ENCODE measurements around the gene PRKCD. TPM values are rescaled to one million over a fixed set of nuclear protein-coding genes. Genes with fewer than 3 reads are reported as not detected.

Gene PRKCD
- total RNA-seq, 2 experiments from 2014 or later: 18.1 to 20.1 TPM

DNA sequence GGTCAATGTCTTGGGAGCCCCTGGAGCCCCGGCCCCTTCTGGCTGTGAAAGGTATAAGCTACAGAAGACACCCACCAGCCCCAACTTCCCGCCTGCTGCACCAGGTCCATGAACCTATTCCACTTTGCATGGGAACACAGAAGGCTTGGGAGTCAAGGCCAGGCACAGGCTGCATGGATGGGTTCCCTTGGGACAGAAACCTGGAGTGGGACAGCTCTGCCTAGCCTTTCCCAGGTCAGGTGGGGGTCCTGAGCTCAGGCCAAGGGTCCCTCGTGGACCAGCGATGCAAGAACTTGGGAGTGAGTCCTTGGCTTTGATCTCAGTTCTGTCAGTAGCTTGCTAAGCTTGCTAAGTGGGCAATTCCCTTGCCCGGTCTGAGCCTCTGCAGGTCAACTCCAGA lies 69.8 kb downstream of the PRKCD start:
- Mint-ChIP-seq H3K27me3 (no peaks in the 10 kb centered on the region), H3K4me3 (no peak overlapping the region), H3K36me3 (ENCODE audit: low read depth) (peaks cover 89% of the 10 kb centered on the region), H3K9me3 (no peaks in the 10 kb centered on the region), H3K4me1 (ENCODE audit: low read depth) (no peaks in the 10 kb centered on the region), H3K27ac (no peak overlapping the region)
- no peaks in the 10 kb centered on the region for H3K27me3 ChIP-seq (ENCODE audit: control insufficient read depth in 1 of 2, insufficient read depth in 2 of 2, low read length in 2 of 2)
- intact Hi-C loops (cut with DNase I, micrococcal nuclease): no loop called here
- TF ChIP-seq, protein P1, sequence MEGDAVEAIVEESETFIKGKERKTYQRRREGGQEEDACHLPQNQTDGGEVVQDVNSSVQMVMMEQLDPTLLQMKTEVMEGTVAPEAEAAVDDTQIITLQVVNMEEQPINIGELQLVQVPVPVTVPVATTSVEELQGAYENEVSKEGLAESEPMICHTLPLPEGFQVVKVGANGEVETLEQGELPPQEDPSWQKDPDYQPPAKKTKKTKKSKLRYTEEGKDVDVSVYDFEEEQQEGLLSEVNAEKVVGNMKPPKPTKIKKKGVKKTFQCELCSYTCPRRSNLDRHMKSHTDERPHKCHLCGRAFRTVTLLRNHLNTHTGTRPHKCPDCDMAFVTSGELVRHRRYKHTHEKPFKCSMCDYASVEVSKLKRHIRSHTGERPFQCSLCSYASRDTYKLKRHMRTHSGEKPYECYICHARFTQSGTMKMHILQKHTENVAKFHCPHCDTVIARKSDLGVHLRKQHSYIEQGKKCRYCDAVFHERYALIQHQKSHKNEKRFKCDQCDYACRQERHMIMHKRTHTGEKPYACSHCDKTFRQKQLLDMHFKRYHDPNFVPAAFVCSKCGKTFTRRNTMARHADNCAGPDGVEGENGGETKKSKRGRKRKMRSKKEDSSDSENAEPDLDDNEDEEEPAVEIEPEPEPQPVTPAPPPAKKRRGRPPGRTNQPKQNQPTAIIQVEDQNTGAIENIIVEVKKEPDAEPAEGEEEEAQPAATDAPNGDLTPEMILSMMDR (IDR thresholded peaks at IDR 0.05): no peak
- ChIA-PET POLR2A (no interaction called here), CTCF (no interaction called here)
- H3K9me3 ChIP-seq (ENCODE audit: control insufficient read depth in 1 of 2, insufficient read depth in 1 of 2, low read length in 2 of 2): peaks cover 0 to 3% of the 10 kb centered on the region in 2 experiments
- DNase-seq (no peak), ATAC-seq (ENCODE audit: poor library complexity) (no peak)
- no peak overlapping the region for H3K4me3 ChIP-seq (ENCODE audit: low read length)
- peaks cover 99% of the 10 kb centered on the region for H3K36me3 ChIP-seq (ENCODE audit: insufficient read depth, low read length)
- no peaks in the 10 kb centered on the region for H3K4me1 ChIP-seq (ENCODE audit: insufficient read depth, low read length)
- H3K27ac ChIP-seq (ENCODE audit: low read depth in 1 of 2, low read length in 2 of 2): no peak overlapping the region

DNA sequence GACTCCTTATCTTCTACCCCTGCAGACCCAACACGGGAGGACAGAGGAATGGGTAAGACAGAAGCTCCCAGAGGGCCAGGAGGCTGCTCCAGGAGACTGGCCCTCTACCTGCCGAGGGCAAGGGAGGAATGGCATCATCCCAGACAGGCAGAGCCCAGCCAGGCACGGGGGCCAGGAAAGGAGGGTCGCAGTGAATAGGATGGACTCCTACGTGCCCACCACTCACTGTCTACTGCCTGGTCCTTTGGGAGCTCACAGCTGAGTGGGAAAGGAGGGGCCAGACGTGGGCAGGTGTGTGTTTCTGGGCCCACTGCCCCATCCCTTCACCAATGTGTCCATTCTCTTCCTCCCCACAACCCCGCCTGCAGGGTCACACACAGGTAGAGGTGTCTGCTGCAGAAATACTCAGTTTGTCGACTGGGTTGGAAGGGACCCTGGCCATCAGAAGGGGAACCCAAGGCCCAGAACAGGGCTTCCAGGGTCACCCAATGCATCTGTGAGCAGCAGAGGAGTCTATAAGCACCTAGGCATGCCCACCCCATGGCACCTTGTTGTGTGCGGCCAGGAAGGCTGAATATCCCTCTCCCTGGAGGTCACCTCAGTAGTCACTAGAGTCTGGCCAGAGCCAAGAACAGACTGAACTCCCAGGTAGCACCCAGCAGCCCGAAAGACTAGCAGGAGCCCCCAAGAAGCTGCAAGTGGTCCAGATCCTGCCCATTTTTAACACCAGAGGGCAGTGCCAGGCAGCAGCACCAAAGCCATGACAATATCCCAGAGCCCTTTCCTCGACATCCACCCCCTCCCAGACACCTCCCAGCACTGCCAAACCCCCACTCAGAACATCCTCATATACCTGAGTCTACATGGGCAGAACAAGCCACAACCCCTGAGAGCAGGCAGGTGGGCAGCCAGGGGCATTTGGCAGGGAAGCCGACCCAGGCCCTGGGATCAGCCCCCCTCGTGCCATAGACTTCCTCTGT lies 70.8 kb downstream of the PRKCD start:
- Histone ChIP-seq H3K9me3 (ENCODE audit: control insufficient read depth in 1 of 2, insufficient read depth in 1 of 2, low read length in 2 of 2) (peaks cover 0 to 3% of the 10 kb centered on the region in 2 experiments), H3K36me3 (ENCODE audit: insufficient read depth, low read length) (peaks cover 99% of the 10 kb centered on the region), H3K27me3 (ENCODE audit: control insufficient read depth in 1 of 2, insufficient read depth in 2 of 2, low read length in 2 of 2) (no peaks in the 10 kb centered on the region), H3K4me3 (ENCODE audit: low read length) (no peak overlapping the region), H3K27ac (ENCODE audit: low read depth in 1 of 2, low read length in 2 of 2) (no peak overlapping the region), H3K4me1 (ENCODE audit: insufficient read depth, low read length) (no peaks in the 10 kb centered on the region)
- ChIA-PET CTCF (no interaction called here), POLR2A (no interaction called here)
- Mint-ChIP-seq H3K4me3 (no peak overlapping the region), H3K36me3 (ENCODE audit: low read depth) (peaks cover 82% of the 10 kb centered on the region), H3K4me1 (ENCODE audit: low read depth) (no peaks in the 10 kb centered on the region), H3K27ac (no peak overlapping the region), H3K9me3 (no peaks in the 10 kb centered on the region), H3K27me3 (no peaks in the 10 kb centered on the region)
- DNase-seq (no peak), ATAC-seq (ENCODE audit: poor library complexity) (no peak)
- TF ChIP-seq, protein P1 (IDR thresholded peaks at IDR 0.05): no peak
- intact Hi-C loops (cut with DNase I, micrococcal nuclease): no loop called here

DNA sequence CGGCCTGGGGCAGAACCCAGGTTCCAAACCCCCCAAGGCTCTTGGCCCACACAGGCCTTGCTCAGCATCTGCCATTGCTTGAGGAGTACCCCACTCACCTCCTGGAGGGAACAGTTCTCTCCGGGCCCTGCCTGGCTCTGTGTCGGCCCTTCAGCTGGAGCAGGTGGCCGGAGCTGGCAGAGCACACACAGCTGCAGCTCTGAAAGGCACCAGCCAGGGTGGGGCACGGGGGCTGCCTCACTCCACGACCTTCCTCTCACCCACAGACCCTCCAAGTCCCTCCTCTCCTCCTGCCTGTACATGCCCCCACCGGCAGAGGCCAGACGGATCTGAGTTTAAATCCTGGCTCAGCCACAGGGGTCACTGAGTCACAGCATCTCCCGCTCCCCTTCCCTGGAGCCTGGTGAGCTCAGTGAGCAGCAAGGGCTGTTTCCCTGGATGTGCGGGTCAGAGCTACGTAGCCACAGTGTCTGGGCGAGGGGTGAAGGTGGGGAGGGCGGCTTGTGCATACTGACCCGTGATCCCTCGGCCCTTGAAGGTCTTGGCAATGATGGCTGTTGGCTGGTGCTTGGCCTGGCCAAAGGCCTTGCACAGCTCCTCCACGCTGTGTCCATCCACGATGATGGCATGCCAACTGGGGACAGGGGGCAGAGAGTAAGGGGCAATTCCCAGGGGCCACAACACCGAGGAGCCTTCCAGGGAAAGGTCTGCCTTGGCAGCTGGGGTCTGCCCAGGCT lies 71.8 kb downstream of the PRKCD start:
- Mint-ChIP-seq H3K27ac (no peak overlapping the region), H3K4me3 (no peak overlapping the region), H3K4me1 (ENCODE audit: low read depth) (no peaks in the 10 kb centered on the region), H3K36me3 (ENCODE audit: low read depth) (peaks cover 80% of the 10 kb centered on the region), H3K27me3 (no peaks in the 10 kb centered on the region), H3K9me3 (no peaks in the 10 kb centered on the region)
- H3K27me3 ChIP-seq (ENCODE audit: control insufficient read depth in 1 of 2, insufficient read depth in 2 of 2, low read length in 2 of 2): no peaks in the 10 kb centered on the region
- H3K4me1 ChIP-seq (ENCODE audit: insufficient read depth, low read length): no peaks in the 10 kb centered on the region
- no peak overlapping the region for H3K4me3 ChIP-seq (ENCODE audit: low read length)
- peaks cover 91% of the 10 kb centered on the region for H3K36me3 ChIP-seq (ENCODE audit: insufficient read depth, low read length)
- ChIA-PET CTCF (no interaction called here), POLR2A (no interaction called here)
- no peak for DNase-seq
- intact Hi-C loops (cut with DNase I, micrococcal nuclease): no loop called here
- ATAC-seq (ENCODE audit: poor library complexity): no peak
- TF ChIP-seq, protein P1 (IDR thresholded peaks at IDR 0.05): no peak
- H3K9me3 ChIP-seq (ENCODE audit: control insufficient read depth in 1 of 2, insufficient read depth in 1 of 2, low read length in 2 of 2): peaks cover 0 to 3% of the 10 kb centered on the region in 2 experiments
- H3K27ac ChIP-seq (ENCODE audit: low read depth in 1 of 2, low read length in 2 of 2): no peak overlapping the region

All from CD4-positive, alpha-beta T cell (primary cell).